ENCODE data around the gene ITGA11. TPM values are rescaled to one million over a fixed set of nuclear protein-coding genes. Genes with fewer than 3 reads are reported as not detected.
A peak's percentile ranks its signal among the peaks of the same experiment; 100 is the strongest.

Gene ITGA11
- total RNA-seq, 1 experiment from 2014 or later, result 63.4 TPM

DNA sequence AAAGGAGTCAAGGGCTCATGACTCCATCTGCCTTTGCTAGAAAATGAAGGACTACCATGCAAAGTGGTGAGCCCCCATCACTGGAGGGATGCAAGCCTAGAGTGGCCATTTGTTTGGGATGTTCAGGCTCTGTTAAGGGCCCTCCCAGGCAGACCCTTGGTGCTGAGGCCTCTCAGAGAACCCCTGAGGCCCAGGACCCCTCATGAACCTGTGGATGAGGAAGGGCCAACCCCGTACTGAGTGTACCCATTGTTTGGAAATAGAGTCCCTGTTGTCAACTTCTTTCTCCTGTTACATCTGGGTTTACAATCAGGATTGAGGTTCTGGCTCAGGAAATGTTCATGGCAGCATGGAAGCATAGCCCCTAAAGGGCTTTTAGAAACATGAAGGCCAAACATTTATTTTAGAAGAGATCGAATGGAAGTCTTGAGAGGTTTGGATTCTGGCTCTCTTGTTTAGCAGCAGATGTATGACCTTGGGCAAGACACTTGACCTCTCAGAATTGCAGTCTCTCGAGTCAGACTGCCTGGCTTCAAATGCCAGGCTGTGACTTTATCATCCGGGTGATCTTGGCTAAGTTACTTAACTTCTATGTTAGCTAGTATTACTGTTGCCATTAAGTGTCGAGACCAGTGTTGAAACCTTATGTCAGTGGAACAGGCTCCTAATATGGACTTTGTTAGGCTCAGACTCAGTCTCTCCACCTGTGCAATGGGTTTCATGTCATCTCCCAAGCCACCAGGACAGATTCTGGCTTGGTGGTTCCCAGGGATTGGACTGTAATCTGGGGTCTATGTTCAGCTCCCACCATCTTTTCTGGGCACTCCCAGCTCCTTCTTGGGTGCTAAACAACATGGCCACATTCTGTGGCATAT lies 12.4 kb downstream of the ITGA11 start:
- H3K27me3 ChIP-seq, result no peaks in the 10 kb centered on the region
- H3K4me3 ChIP-seq, result no peak overlapping the region
- peaks cover 26% of the 10 kb centered on the region for H3K36me3 ChIP-seq
- no peaks in the 10 kb centered on the region for H3K9me3 ChIP-seq
- DNase-seq, result no peak

DNA sequence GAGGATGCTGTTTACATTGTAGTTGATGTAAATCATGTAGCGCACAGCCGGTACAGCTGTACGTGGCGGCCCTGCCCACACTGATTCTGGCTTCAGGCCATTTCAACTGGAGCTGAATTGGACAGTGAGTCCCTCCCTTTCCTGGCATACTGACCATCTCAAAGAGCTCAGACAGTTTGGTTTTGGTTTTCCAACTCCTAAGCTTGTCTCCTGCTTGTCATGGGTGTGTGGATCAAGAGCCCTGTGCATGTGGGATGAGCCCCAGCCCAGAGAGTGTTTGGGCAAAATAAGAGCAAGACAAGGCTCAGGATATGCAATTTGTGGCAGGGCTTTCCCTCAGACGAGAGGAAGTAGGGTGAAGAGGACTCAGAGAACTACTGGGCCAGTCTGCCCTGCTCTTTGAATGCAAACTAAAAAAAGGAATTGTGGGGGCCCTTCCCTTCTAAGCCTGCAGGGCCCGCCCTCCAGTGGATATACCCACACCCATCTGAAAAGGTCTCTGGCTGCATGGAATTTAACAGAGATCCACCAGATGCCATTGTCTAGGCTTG lies 13.3 kb downstream of the ITGA11 start:
- DNase-seq, result peak; percentile 89
- Histone ChIP-seq H3K27me3 (no peaks in the 10 kb centered on the region), H3K9me3 (no peaks in the 10 kb centered on the region), H3K36me3 (peaks cover 30% of the 10 kb centered on the region), H3K4me3 (no peak overlapping the region)

DNA sequence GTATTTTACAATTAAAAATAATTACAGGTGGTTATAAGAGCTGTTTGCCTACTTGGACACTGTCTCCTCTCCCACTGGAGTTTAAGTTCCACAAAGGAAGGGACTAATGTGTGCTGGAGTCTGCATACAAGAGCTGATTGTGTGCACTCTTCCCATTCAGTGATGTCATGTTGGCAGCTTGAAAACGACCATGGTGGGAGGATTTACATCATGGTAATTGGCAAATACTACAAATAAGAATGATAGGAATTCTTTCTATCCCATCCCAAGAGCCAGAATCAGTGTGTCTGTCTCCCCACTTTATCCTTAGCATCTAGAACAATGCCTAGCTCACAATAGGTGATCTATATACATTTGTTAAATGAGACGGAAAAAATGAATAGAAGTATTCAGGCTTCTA lies 14.1 kb downstream of the ITGA11 start:
- Histone ChIP-seq H3K36me3 (peaks cover 38% of the 10 kb centered on the region), H3K9me3 (no peaks in the 10 kb centered on the region), H3K4me3 (no peak overlapping the region), H3K27me3 (no peaks in the 10 kb centered on the region)
- DNase-seq, result no peak

DNA sequence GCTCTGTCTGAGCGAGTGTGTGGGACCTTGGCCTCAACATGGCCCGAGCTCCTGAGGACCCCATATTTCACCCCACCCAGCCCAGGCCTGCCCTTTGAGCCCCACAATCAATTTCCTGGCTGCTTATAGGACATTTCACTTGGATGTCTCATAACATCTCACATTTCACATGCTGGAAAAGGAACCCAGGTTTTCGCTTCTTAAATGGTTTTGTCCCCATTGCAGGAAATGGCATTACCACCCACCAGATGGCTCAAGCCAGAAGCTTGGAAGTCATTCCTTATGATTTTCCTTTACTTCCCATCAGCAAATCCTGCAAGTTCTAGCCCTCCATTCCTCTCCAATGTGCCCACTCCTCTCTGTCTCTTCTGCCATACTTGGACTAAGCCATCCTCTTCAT lies 14.9 kb downstream of the ITGA11 start:
- peaks cover 39% of the 10 kb centered on the region for H3K36me3 ChIP-seq
- no peaks in the 10 kb centered on the region for H3K27me3 ChIP-seq
- no peak for DNase-seq
- no peak overlapping the region for H3K4me3 ChIP-seq
- H3K9me3 ChIP-seq, result no peaks in the 10 kb centered on the region

DNA sequence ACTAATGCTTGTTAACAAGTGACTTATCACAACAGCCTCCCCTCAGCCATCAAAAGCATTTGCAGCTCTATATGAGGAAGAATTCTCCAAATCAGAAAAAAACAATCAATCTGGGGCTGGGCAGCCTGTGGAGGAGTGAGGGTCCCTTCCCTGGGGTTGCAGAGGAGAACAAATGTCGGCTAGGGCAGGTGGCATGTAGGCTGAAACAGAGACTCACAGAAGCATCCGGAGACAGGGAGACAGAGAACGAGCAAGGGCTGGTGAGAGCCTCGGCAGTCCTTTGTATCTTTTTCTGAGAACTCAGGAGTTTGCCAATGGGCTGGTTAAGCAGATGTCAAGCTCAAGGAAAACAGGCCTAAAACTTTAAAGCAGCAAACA lies 15.8 kb downstream of the ITGA11 start:
- Histone ChIP-seq H3K36me3 (peaks cover 39% of the 10 kb centered on the region), H3K27me3 (no peaks in the 10 kb centered on the region), H3K9me3 (no peaks in the 10 kb centered on the region), H3K4me3 (no peak overlapping the region)
- DNase-seq, result no peak

DNA sequence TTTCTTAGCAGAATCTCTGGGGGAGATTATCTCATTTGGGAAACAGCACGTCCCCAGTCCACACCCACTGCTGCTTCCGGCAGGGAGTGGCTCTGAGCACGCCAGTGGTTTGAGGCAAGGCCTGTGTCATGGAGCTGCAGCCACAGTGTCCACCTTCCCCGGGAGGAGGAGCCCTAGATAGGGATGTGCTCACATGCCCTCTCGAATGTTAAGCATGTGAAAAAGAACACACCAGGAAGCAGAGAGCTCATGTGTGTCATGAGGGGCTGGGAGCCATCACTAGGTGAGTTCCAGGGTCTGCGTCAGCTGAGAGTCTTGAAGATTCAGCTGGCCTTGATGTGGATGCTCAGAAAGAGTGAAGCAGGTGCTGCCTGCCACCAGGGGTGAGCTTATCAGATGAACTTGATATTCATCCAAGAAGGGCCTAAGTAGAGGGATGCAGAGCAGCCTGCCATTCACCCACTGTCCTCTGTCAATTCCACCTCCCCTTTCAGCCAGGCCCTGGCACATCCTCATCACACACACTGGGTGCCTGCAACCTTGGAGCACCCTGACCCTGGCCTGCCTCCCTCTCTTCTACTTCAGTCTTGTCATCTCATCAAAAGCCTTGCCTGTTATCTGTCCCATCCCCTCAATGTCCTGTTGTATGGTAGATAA lies 16.3 kb downstream of the ITGA11 start:
- H3K9me3 ChIP-seq, result no peaks in the 10 kb centered on the region
- peaks cover 39% of the 10 kb centered on the region for H3K36me3 ChIP-seq
- no peak for DNase-seq
- H3K4me3 ChIP-seq, result no peak overlapping the region
- H3K27me3 ChIP-seq, result no peaks in the 10 kb centered on the region

DNA sequence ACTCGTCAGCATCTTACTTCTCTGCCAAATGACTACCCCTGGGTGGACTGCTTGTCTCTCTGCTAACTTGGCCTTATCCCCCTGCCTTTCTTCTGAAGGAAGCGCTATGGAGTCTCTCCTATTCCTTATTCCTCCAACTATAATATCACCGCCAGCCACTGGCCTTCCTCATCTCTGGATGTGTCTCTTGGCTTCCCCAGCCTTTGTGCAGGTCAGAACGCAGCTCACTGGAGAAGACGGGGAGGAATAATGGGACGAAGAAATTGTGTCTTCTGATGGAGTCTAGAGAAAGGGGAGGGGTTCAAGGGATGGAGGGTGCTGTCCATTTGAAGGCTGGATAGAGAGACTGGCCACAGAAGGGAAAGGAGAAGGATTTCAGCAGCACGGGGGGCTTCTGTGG lies 16.9 kb downstream of the ITGA11 start:
- no peak for DNase-seq
- peaks cover 41% of the 10 kb centered on the region for H3K36me3 ChIP-seq
- H3K9me3 ChIP-seq, result no peaks in the 10 kb centered on the region
- no peak overlapping the region for H3K4me3 ChIP-seq
- no peaks in the 10 kb centered on the region for H3K27me3 ChIP-seq

DNA sequence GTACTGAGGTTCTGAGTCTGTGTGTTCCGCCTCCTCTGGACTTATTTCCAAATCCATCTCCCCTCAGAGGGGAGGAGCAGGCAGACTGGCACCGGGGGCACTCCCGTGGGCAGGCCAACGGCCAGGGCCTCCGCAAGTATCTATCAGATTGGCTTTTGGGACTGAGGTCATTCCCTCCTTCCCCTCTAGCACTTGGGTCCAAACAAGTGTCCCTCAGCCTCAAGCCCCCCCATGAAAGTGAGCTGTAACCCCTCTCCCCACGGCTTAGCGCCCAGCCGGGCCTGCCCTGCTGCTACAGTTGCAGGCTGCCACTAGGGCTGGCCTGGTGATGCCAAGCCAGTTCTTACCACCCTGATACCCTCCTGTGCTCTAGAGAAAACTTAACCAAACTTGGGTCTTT lies 17.4 kb downstream of the ITGA11 start:
- Histone ChIP-seq H3K9me3 (no peaks in the 10 kb centered on the region), H3K27me3 (no peaks in the 10 kb centered on the region), H3K36me3 (peaks cover 40% of the 10 kb centered on the region), H3K4me3 (no peak overlapping the region)
- no peak for DNase-seq

DNA sequence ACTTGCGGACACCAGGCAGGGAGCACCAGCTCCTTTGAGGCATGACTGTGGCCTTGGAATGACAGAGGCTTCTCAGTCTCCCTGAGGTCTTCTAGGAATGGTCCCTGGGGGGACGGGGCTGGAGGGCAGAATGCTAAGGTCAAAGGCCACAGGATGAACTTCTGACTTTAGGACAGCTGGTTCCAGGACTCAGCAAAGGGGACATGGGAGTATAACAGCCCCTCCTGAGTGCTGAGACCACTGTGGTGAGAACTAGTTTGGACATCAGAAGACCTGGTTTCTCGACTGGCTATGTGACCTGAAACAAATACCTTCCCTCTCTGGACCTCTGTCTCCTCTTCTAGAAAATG lies 17.8 kb downstream of the ITGA11 start:
- no peaks in the 10 kb centered on the region for H3K27me3 ChIP-seq
- DNase-seq, result no peak
- peaks cover 37% of the 10 kb centered on the region for H3K36me3 ChIP-seq
- no peaks in the 10 kb centered on the region for H3K9me3 ChIP-seq
- H3K4me3 ChIP-seq, result no peak overlapping the region

DNA sequence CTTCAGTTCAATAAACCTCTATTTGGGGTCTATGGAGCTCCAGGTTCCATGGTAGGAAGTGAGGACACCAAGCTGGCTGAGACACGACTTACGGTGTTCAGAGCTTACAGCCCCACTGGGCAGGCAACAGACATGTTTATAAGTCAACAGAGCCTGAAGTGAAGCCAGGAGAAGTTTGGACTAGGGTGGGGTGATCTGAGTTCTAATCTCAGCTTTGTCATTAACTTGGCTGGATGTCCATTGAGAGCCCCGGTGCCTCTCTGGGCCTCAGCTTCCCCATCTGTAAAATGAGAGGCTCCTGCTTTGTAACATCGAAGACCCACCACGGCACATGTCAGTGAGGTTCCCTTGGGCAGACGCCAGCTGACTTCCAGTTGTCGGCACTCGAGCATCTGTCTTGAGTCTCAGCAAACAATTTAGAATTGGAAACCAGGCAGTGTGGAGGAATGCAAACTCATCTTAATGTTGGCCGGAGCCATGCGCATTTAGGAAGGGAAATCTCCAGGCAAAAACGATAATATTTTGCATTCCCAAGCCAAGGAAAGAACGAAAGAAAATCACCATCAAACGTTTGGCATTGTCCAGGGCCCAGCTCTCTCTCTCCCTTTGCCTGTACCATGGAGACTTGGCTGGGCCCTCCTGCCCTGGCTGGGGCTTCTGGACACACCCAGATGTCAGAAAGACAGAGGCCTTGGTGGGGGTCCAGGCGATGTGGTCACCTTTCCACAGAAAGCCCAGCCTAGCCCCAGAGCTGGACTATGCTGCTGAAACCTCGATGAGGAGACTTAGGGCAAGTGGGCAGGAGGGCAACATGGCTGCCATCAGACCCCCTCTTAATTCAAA lies 18.4 kb downstream of the ITGA11 start:
- Histone ChIP-seq H3K4me3 (no peak overlapping the region), H3K27me3 (no peaks in the 10 kb centered on the region), H3K36me3 (peaks cover 43% of the 10 kb centered on the region), H3K9me3 (no peaks in the 10 kb centered on the region)
- no peak for DNase-seq

DNA sequence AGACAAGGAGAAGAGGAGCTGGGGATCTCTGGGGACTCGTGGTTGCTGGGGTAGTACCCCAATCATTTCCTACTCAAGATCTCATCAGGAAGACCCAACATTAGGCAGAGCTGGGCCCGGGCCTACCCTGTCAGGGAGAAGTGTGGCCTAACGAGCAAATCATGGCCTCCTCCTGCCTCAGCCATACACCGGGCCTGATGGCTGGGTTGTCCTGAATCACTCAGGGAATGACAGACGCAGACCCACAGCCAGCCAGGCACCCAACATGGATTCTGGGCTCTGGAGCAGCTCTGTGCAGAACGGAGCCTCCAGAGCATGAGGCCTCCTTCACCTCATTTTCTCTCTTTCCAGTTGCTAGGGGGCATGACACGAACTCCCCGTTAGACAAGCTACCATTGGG lies 19.7 kb downstream of the ITGA11 start:
- Histone ChIP-seq H3K9me3 (no peaks in the 10 kb centered on the region), H3K4me3 (no peak overlapping the region), H3K36me3 (peaks cover 50% of the 10 kb centered on the region), H3K27me3 (no peaks in the 10 kb centered on the region)
- no peak for DNase-seq

DNA sequence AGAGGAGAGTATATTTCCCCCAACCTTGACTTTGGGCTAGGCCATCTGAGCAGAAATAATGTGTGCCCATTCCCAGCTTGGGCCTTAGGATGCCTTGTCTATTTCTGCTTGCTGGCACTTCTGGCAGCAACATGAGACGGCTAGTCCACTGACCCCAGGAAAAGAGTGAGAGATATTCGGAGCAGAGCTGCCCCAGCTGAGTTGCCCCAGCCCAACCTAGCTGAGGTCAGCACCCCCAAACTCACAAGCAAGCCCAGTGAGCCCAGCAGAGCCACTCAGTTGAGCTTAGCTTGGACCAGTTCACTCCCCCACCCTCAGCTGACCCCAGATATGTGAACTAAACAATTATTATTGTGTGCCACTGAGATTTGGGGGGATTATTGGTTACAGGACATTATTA lies 20.2 kb downstream of the ITGA11 start:
- H3K9me3 ChIP-seq, result no peaks in the 10 kb centered on the region
- H3K36me3 ChIP-seq, result peaks cover 50% of the 10 kb centered on the region
- no peak overlapping the region for H3K4me3 ChIP-seq
- no peak for DNase-seq
- no peaks in the 10 kb centered on the region for H3K27me3 ChIP-seq

DNA sequence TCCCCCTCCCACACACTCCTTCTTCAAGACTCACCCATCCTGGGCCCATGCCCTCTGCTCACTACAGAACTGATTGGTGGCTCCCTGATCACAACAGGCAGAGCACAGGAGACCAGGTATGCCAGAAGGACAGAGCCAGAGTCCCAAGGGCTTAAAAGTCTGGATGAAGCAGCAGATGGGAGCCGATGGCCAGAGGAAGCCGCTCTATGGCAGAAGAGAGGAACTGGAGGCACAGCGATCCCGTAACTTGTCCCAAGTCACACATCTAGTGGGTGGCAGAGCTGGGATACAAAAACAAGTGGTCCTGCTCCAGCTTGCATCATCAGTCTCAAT lies 20.7 kb downstream of the ITGA11 start:
- Histone ChIP-seq H3K36me3 (peaks cover 47% of the 10 kb centered on the region), H3K9me3 (no peaks in the 10 kb centered on the region), H3K27me3 (no peaks in the 10 kb centered on the region), H3K4me3 (no peak overlapping the region)
- no peak for DNase-seq

DNA sequence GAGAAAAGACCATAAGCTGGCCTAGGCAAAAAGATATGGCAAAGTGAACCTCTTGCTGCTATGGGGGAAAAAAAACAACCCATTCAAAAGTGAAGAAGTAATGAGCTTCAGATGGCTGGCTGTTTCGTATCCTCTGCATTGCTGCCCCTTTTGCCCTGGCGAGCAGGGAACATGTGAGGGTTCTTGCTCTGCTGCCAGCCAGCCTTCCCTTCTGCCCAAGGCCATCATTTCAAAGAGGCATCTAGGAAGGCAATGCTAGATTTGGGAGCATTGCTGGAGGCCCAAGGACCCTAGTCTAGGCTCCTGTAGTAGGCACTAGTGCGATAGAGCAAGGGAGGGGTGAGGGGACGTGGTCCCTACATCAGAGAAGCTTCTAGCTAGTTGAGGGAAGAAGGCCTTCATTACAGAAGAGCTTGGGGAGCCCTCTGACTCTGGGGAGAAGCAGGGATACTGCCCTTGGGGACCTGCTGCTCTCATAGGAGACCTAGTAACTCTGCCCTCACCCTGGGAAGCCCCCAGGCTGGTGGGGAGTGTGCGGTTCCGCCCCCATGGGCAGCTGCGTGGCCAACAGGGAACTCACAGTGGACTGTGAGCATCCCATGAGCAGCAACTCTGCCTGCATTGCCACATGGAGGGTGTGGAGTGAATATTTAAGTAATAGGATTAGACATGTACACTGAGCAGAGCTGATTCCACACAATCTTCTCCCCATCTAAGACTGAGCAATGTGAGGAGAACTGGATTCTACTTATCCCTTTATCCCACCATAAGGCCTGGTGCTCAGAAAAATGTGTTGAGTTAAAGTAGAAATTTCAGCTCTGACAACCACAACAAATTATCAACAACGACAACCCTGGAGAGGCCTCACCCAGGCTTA lies 21.3 kb downstream of the ITGA11 start:
- H3K27me3 ChIP-seq, result no peaks in the 10 kb centered on the region
- no peak overlapping the region for H3K4me3 ChIP-seq
- H3K9me3 ChIP-seq, result no peaks in the 10 kb centered on the region
- H3K36me3 ChIP-seq, result peaks cover 43% of the 10 kb centered on the region
- no peak for DNase-seq

DNA sequence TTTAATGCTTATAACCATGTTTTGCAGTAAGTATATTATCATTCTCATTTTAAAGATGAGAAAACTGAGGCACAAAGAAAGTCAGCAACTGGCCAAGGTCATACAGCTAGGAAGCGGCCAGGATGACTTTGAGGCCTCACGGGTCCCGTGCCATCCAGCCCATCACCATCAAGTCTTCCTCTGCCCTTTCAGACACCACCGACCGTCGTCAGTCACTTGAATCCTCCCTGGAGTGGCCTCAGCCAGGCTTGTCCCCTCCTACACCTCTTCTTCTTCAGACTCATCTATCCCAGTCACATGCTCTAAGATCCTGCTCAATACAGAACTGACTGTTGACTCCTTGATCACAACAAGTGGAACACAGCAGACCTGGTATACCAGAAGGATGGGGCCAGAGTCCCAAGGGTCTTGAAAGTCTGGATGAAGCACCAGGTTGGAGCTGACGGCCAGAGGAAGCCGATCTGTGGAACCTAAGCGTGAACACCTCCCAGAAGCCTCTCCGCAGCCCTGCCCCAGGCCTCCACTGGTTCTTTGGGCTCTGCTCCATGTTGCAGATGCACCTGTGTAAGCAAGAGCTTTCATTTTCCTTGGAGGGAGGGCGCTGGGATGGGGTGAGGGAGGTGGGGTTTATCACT lies 22.1 kb downstream of the ITGA11 start:
- peaks cover 38% of the 10 kb centered on the region for H3K36me3 ChIP-seq
- no peak for DNase-seq
- no peaks in the 10 kb centered on the region for H3K27me3 ChIP-seq
- no peaks in the 10 kb centered on the region for H3K9me3 ChIP-seq
- no peak overlapping the region for H3K4me3 ChIP-seq

DNA sequence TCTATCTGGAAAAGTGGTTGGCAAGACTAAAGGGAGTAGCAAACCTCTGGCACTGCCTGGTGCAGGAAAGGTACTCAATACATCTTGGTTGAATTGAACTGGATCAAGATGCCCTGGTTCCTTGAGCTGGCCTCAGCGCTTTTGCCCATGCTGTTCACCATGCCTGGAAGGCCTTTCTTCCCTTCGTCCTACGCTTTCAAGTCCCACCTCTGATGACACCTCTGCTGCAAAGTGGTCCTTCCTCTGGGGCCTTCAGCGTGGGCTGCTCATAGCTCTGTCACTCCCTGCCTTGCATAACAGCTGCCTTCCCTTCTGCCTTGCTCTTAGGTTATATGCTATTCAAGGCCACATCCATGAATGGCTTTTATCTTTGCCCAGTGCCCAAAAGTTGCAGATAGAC lies 23.0 kb downstream of the ITGA11 start:
- H3K27me3 ChIP-seq, result no peaks in the 10 kb centered on the region
- no peak overlapping the region for H3K4me3 ChIP-seq
- DNase-seq, result no peak
- H3K9me3 ChIP-seq, result no peaks in the 10 kb centered on the region
- peaks cover 40% of the 10 kb centered on the region for H3K36me3 ChIP-seq
